ENCODE measurements around the gene MACROD2. TPM values are rescaled to one million over a fixed set of nuclear protein-coding genes. Genes with fewer than 3 reads are reported as not detected.
A peak's percentile ranks its signal among the peaks of the same experiment; 100 is the strongest.

Gene MACROD2
- total RNA-seq, 1 experiment from 2014 or later, result 0.86 TPM

GRCh38 chr20:14865169-14865568 lies 869.9 kb downstream of the MACROD2 start:
- DNase-seq (ENCODE audit: low read depth), result peak; percentile 18

- DNase-seq (ENCODE audit: low read depth), result no peak
These were observed 870.4 kb downstream of the MACROD2 start for GRCh38 chr20:14865731-14866130.

- no peak for DNase-seq (ENCODE audit: low read depth)
These were observed 871.7 kb downstream of the MACROD2 start for GRCh38 chr20:14866841-14867514.

- no peak for DNase-seq (ENCODE audit: low read depth)
These were observed 882.1 kb downstream of the MACROD2 start for GRCh38 chr20:14877301-14878028.

- DNase-seq (ENCODE audit: low read depth), result no peak
These were observed 883.3 kb downstream of the MACROD2 start for GRCh38 chr20:14878676-14879019.

GRCh38 chr20:14879020-14879697 lies 883.8 kb downstream of the MACROD2 start:
- DNase-seq (ENCODE audit: low read depth), result peak; percentile 4

- DNase-seq (ENCODE audit: low read depth), result no peak
These were observed 884.5 kb downstream of the MACROD2 start for GRCh38 chr20:14879839-14880238.

- no peak for DNase-seq (ENCODE audit: low read depth)
These were observed 886.2 kb downstream of the MACROD2 start for GRCh38 chr20:14881518-14881917.

GRCh38 chr20:14882157-14882556 lies 886.8 kb downstream of the MACROD2 start:
- no peak for DNase-seq (ENCODE audit: low read depth)

GRCh38 chr20:14882846-14883245 lies 887.5 kb downstream of the MACROD2 start:
- no peak for DNase-seq (ENCODE audit: low read depth)

- no peak for DNase-seq (ENCODE audit: low read depth)
These were observed 888.0 kb downstream of the MACROD2 start for GRCh38 chr20:14883324-14883723.

GRCh38 chr20:14885661-14886060 lies 890.3 kb downstream of the MACROD2 start:
- DNase-seq (ENCODE audit: low read depth), result no peak

GRCh38 chr20:14888134-14888533 lies 892.8 kb downstream of the MACROD2 start:
- DNase-seq (ENCODE audit: low read depth), result no peak

- DNase-seq (ENCODE audit: low read depth), result no peak
These were observed 894.4 kb downstream of the MACROD2 start for GRCh38 chr20:14889496-14890255.

GRCh38 chr20:14890713-14891112 lies 895.4 kb downstream of the MACROD2 start:
- no peak for DNase-seq (ENCODE audit: low read depth)

GRCh38 chr20:14892782-14893181 lies 897.5 kb downstream of the MACROD2 start:
- no peak for DNase-seq (ENCODE audit: low read depth)

GRCh38 chr20:14896569-14896968 lies 901.3 kb downstream of the MACROD2 start:
- no peak for DNase-seq (ENCODE audit: low read depth)

- DNase-seq (ENCODE audit: low read depth), result no peak
These were observed 902.3 kb downstream of the MACROD2 start for GRCh38 chr20:14897608-14898007.

GRCh38 chr20:14902432-14903089 lies 907.2 kb downstream of the MACROD2 start:
- no peak for DNase-seq (ENCODE audit: low read depth)

- DNase-seq (ENCODE audit: low read depth), result no peak
These were observed 911.7 kb downstream of the MACROD2 start for GRCh38 chr20:14906908-14907434.

GRCh38 chr20:14910126-14910525 lies 914.8 kb downstream of the MACROD2 start:
- DNase-seq (ENCODE audit: low read depth), result no peak

Measured in Daoy (cell line).